ENCODE results near the gene DMRT2. TPM values are rescaled to one million over a fixed set of nuclear protein-coding genes. Genes with fewer than 3 reads are reported as not detected.

The DMRT2 gene
- total and polyA plus RNA-seq, 2 donors (not counting 3 experiments of a cell fraction or from before 2014, with no cell fraction given), result not detected

DNA sequence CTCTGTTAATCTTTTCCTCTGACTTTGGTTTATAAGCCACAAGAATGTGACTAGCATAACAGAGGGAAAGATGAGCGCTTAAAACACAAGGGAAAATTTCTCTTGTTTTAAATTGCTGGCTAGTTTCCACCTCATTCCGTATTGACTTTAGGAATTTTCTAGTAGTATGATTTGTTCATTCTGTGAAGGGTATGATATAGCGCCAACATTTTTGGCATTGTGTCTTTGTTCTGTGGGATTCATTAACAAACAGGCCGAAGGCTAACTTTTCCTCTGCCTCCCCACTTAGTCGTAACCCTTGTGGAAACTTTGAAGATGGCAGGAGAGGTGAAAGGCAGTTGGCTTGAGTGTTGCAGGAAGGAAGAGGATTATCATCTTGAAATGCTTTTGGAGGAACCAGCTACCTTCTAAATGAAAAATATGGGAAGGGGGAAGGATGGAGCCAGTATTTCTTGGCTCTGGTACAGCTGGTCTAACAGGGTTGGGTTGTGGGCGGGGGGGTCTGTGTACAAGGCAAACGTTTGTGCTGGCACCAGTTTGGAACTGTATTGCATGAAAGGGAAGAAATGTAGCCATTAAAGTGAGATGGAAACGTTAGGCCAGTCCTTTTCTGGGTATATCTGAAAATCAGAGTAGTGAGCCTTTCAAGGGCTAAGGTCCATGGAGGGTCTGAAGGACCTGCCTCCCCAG lies 21.5 kb upstream of the DMRT2 start:
- dilution Hi-C loops (cut with MboI; ENCODE audit: extremely low pct_ligation_motif_present, low sequenced_read_pairs) (no loop called here), intact Hi-C loops (cut with micrococcal nuclease) (no loop called here)
- no peak overlapping the region for H3K27ac ChIP-seq (ENCODE audit: insufficient read depth, low read depth, low read length)
- H3K9ac ChIP-seq (replicated peaks; ENCODE audit: extremely low read depth, insufficient read depth, low read length), result no peak overlapping the region
- TF ChIP-seq, protein P1, sequence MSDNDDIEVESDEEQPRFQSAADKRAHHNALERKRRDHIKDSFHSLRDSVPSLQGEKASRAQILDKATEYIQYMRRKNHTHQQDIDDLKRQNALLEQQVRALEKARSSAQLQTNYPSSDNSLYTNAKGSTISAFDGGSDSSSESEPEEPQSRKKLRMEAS (IDR thresholded peaks at IDR 0.05; ENCODE audit: insufficient read depth, insufficient read length), result no peak
- TF ChIP-seq GATA2 (IDR thresholded peaks at IDR 0.05; ENCODE audit: insufficient read depth, insufficient read length, low read depth, low read length) (no peak), POLR2A (IDR thresholded peaks at IDR 0.05; ENCODE audit: low read depth, low read length) (no peak), FOS (IDR thresholded peaks at IDR 0.05; ENCODE audit: borderline replicate concordance, insufficient read depth, low read length) (no peak), POLR2AphosphoS5 (IDR thresholded peaks at IDR 0.05; ENCODE audit: insufficient read depth, low read depth, low read length) (no peak), EZH2 (IDR thresholded peaks at IDR 0.05; ENCODE audit: borderline replicate concordance, low read depth, low read length, severe bottlenecking) (no peak), JUN (IDR thresholded peaks at IDR 0.05; ENCODE audit: borderline replicate concordance, insufficient read depth, insufficient read length, low read depth) (no peak), MYC (IDR thresholded peaks at IDR 0.05; ENCODE audit: low read depth, low read length) (no peak)
- TF ChIP-seq, protein P2, sequence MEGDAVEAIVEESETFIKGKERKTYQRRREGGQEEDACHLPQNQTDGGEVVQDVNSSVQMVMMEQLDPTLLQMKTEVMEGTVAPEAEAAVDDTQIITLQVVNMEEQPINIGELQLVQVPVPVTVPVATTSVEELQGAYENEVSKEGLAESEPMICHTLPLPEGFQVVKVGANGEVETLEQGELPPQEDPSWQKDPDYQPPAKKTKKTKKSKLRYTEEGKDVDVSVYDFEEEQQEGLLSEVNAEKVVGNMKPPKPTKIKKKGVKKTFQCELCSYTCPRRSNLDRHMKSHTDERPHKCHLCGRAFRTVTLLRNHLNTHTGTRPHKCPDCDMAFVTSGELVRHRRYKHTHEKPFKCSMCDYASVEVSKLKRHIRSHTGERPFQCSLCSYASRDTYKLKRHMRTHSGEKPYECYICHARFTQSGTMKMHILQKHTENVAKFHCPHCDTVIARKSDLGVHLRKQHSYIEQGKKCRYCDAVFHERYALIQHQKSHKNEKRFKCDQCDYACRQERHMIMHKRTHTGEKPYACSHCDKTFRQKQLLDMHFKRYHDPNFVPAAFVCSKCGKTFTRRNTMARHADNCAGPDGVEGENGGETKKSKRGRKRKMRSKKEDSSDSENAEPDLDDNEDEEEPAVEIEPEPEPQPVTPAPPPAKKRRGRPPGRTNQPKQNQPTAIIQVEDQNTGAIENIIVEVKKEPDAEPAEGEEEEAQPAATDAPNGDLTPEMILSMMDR (IDR thresholded peaks at IDR 0.05; ENCODE audit: extremely low read depth in 1 of 2, insufficient read depth in 1 of 2, low read depth in 1 of 2, low read length in 2 of 2), result no peak
- H3K4me1 ChIP-seq (ENCODE audit: control insufficient read depth, extremely low read depth, insufficient read depth, low read length), result no peaks in the 10 kb centered on the region
- H3K9me1 ChIP-seq (replicated peaks; ENCODE audit: control insufficient read depth, extremely low read depth, insufficient read depth, low read length), result no peaks in the 10 kb centered on the region
- FAIRE-seq (no peak), DNase-seq (ENCODE audit: low read depth, low spot score) (no peak)
- H3K4me2 ChIP-seq (ENCODE audit: insufficient read depth, low read length), result no peak overlapping the region
- ChIA-PET POLR2A (no interaction called here), CTCF (interaction anchor here (1.1 kb wide), 1 partner anchor 19 kb away, joined by 4 read pairs; no protein-coding TSS in a partner anchor)
- H3K4me3 ChIP-seq (replicated peaks in 1 of 3; ENCODE audit: insufficient read depth in 1 of 3, low read depth in 1 of 3, low read length in 3 of 3), result no peak overlapping the region
- no peaks in the 10 kb centered on the region for H3K79me2 ChIP-seq (ENCODE audit: control insufficient read depth, insufficient read depth, low read length)
- H3K9me3 ChIP-seq (replicated peaks; ENCODE audit: control insufficient read depth, insufficient read depth, low read length), result no peaks in the 10 kb centered on the region
- BruUV-seq (replicated peaks), result no TSS peak
- no peak overlapping the region for H2AFZ ChIP-seq (ENCODE audit: low read depth, low read length)
- H3K36me3 ChIP-seq (ENCODE audit: control insufficient read depth in 2 of 2, extremely low read depth in 1 of 2, insufficient read depth in 2 of 2, low read length in 2 of 2), result no peaks in the 10 kb centered on the region
- no peaks in the 10 kb centered on the region for H4K20me1 ChIP-seq (replicated peaks; ENCODE audit: control insufficient read depth, extremely low read depth, insufficient read depth, low read length)
- H3K27me3 ChIP-seq (ENCODE audit: control insufficient read depth in 2 of 2, insufficient read depth in 2 of 2, low read length in 2 of 2), result no peaks in the 10 kb centered on the region
